SIG-M5 treated with dmso at 0.1 percent for 504 hours (cell line): ENCODE results near the gene KRTAP4-7.
"Not testable (repeated sequence)": the region's sequence is repeated elsewhere in the genome, so short reads cannot be mapped to it uniquely, and the experiment has no call there.

ENCODE experiments used
- DNase-seq: peaks from one replicate; lab custom pipeline; 2025; ENCODE audit not compliant: unreplicated experiment; lab: John Stamatoyannopoulos, UW

Gene KRTAP4-7

GRCh38 chr17:41108728-41109386 is 24.9 kb downstream of the KRTAP4-7 start:
- DNase-seq = not testable (repeated sequence)

DNA sequence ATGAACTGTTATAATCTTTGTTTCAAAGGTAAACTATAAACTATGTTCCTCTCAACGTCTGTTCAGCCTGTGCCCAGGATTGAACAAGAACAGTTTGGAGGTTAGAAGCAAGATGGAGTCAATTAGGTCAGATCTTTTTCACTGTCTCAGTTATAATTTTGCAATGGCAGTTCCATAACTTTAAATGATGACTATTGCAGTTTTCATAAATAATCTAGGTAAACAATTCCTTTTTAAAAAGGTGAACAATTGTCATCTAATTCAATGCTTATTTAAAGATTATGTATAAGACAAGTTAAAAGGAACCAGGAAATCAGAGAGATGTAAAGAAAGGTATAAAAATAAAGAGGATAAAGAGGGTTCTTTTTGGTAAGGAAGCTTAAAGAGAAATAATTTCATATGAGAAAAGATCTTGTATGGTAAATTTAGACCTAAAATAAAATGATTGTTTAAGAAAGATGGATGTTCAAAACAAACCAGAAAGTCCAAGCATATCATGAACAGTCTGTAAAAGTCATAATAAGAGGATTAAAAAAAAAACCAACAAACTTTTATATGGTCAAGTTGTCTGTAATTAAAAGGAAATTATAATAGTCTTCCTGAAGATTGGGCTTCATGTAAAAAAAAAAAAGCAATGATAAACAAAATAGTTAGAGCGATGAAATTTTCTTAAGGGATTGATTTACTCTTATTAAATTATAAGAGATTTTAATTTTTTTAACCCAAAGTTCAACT is 27.4 kb downstream of the KRTAP4-7 start:
- no peak for DNase-seq

DNA sequence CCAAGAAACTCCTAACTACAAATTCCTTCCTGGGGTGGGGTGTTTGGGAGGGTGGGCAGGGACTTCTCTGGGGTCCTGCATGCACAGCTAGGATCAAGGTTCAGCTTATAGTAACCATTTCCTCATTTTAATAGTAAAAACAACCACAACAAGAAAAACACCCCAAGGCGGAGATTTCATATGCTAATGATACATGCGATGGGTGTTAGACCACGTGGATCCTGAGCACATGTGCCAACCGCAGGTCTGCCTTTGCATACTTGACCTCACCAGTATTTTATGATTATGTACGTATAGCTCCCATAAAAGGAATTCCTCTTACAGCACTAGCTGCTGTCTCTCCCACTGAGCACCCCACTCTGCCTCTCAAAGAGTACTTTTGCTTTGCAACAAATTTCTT is 32.3 kb downstream of the KRTAP4-7 start:
- DNase-seq = no peak

GRCh38 chr17:41117846-41118386 is 34.0 kb downstream of the KRTAP4-7 start, which contains the start of gene KRTAP4-11:
TSS of gene KRTAP4-11 (minus strand) at chr17:41118373. CDS start at chr17:41118315, 58 bp downstream.
- DNase-seq = not testable (repeated sequence)

GRCh38 chr17:41118721-41119120 is 34.8 kb downstream of the KRTAP4-7 start:
- DNase-seq = no peak

DNA sequence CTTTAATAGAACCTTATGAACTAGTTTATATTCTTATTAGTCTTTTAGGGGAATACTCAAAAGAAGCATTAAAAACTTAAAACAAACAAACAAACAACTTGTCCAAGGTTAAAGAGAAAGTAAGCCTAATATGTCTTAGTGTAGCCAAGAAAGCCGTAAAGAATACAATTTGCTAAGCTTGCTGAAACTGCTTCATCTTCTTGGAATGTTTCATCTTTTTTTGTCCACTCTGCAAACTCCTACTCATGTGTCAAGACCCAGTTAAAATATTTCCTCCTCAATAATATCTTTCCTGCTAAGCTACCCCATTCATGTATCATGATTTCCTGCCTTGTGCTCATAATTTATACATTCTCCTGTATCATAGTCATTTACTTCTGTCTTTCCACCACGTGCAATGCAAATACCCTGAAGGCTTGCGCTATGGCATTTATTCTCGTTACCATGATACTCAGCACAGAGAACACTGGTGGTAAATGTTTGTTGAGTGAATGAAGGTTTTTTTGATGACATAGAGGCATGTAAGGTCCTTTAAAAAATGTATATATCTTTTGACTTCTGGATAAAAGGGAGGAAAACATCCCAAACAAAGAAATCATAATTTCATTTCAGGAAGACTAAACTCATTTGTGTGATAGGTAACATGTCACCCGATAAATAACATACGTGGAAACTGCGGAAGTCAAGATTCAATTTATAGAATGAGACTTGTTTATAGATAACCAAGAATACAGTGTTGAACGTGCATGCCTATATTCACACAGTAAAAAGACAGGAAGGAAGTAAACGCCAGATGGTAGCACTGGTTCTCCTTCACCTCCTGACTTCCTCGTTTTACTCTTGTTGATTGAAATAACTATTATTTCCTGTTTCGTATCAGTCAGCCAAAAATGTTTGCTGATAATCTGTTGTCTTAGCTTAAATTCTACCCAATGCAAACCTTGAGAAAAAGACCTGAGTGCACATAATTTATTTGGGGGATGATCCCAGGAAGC is 36.0 kb downstream of the KRTAP4-7 start:
- not testable (repeated sequence) for DNase-seq

DNA sequence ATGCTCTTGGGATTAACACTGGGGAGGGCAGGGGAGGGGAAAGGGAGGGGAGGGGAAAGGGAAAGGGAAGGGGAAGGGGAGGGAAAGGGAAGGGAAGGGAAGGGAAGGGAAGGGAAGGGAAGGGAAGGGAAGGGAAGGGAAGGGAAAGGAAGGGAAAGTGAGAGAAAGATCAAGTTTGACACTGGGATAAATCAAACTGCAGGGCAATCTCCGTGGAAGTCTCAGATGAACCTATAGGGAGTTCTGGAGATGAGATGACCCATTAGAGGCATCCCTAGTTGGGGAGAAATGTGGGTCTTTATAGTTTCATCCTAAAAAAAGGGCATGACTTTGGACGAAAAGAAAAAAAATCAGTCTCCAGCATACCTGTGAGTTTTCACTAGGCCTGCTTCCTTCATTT is 37.8 kb downstream of the KRTAP4-7 start:
- no peak for DNase-seq

DNA sequence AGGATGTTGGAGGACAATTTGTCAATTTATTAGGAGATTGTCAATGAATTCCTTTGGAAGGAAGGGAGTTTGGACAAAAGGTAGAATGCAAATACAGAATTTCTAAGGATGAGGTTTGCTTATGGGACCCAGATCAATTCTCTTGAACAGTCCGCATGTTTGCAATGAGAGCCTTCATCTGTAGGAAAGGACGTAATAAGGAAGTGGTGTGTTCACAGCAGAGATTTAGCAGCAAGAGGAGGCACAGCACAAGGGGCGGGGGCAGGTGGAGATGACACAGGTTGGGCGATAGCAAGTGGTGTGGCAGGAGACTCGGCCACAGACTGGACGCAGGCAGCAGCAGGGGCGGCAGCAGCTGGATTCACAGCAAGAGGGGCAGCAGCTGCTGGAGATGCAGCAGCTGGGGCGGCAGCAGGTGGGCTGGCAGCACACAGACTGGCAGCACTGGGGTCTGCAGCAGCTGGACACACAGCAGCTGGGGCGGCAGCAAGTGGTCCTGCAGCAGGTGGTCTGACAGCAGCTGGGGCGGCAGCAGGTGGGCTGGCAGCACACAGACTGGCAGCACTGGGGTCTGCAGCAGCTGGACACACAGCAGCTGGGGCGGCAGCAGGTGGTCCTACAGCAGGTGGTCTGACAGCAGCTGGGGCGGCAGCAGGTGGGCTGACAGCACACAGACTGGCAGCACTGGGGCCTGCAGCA is 39.5 kb downstream of the KRTAP4-7 start:
- DNase-seq = not testable (repeated sequence)

DNA sequence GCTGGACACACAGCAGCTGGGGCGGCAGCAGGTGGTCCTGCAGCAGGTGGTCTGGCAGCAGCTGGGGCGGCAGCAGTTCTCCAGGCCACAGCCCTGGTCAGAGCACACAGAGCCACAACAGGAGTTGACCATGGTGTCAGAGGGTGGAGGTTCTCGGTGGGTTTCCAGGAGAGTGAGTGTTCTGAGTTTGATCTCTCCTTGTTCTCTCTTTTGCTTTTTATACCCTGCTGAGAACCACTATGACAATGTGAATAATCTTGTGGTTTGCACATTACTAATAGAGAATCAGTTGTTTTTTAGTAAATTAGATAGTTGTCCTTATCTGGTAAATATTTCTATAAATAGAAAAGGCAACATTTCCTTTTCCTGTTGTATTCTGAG is 40.0 kb downstream of the KRTAP4-7 start, which contains the start of gene KRTAP4-12:
KRTAP4-12 (minus strand) TSS at position 192 of the 381 bp plus-strand sequence; CDS start at position 132, 60 bp downstream.
- DNase-seq = not testable (repeated sequence)

DNA sequence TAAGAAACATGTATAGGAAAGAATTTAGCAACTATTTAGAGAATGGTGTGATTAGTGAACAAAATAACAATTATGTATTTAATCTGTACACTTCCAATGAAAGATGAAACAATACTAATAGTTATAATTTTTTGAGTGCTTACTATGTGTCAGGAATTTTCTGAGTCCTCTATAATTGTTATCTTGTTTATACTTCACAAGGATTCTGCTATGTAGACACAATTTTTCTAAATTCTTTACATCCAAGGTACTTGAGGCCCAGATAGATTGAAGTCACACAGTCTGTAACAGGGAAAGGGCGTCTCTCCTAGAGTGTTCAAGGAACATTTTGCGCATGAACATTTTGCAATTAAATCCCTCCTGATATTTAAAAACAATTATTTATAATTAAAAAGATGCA is 41.1 kb downstream of the KRTAP4-7 start:
- DNase-seq = no peak

GRCh38 chr17:41126412-41126811 is 42.5 kb downstream of the KRTAP4-7 start:
- DNase-seq = no peak

DNA sequence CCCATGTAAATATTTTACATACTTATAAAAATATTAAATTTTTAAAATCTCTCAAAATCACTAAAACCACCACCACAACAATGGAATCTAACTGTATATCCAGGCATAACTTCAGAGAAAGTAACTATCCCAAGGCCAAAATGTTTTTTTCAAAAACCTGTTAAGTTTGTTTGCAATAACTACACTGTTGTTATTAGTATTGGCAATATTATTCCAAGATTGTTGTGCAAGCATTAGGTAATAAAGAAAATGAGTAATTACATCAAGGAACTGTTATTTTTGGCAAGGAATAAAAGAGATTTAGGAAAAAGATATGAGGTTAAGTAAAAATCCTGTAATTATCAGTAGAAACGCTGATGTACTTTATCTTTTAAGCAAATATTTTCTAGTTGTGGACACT is 43.4 kb downstream of the KRTAP4-7 start:
- no peak for DNase-seq

DNA sequence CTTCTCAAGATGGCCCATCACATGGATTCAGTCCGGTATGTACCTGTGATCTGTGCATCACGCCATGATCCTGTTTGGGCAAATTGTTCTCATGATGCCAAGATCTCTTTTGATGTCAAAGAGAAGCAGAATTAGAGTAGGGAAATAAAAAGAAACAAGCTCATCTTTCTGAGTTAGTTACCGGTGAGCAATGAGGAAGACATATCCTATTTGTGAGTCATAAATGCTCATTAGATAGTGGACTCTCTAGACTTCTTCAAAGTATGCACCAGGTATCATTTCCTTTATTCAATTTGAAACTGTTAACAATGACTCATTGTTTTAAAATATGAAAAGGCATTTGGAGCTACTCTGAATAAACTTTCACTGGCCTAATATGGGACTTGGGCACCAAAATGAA is 48.0 kb downstream of the KRTAP4-7 start:
- DNase-seq = no peak

DNA sequence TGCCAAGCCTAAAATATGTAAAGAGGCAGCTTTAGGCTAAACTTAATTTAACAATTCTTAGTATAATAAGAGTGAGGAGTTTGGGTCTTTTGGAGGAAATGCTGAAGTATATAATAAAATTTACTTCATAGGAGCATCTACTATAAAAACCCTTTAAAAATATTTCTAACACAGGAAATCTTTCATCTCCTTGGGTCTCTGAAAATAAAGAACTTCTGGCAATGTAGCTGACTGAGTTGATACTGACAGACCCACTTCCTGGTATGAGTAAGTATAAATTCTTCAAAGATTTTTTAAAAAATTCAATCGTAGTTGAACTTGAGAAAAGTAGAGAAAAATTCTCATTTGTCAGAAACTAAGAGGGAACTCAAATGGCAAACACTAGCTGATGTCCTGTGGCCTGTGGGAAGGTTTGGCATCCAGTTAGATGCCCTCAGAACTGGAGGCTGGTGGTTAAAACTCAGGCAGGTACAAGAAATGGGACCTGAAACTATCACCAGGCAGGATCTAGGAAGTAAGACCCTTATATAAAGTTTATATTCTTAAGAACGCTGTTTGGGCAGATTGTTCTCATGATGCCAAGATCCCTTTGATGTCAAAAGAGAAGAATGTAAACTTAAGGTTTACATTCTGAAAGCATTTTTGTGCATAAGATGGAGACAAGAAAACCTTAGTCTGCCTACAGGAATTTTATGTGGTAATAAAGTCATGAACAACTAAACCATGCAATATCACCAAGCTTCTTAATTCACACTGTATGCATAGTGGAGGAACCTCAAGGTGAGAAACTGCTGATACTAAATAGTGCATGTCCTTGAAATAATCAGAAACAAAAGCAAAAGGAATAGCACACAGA is 50.2 kb downstream of the KRTAP4-7 start:
- DNase-seq = no peak
